ENCODE results near the gene CCS.

Gene CCS

GRCh38 chr11:66546966-66547661, 45.9 kb upstream of the CCS start:
- no peak for TF ChIP-seq CTCF (IDR thresholded peaks at IDR 0.05; ENCODE audit: control extremely low read depth, extremely low read depth, low read depth, missing control alignments)
- DNase-seq (ENCODE audit: extremely low spot score), result no peak
- ChIA-PET CTCF (interaction anchor here (1.1 to 2.1 kb wide), 5 partner anchors 14 to 161 kb away, joined by 3 to 8 read pairs (median 5); partner anchors contain the start of genes DPP3 and RBM4B), POLR2A (interaction anchor here (1.4 kb wide), 1 partner anchor 92 kb away, joined by 5 read pairs; the partner anchor contains the start of gene RBM4)

GRCh38 chr11:66547662-66548009, 45.3 kb upstream of the CCS start:
- no peak for DNase-seq (ENCODE audit: extremely low spot score)
- ChIA-PET CTCF (interaction anchor here (2.1 kb wide), 1 partner anchor 131 kb away, joined by 8 read pairs; the partner anchor contains the start of gene RBM4B), POLR2A (no interaction called here)
- TF ChIP-seq CTCF (IDR thresholded peaks at IDR 0.05; ENCODE audit: control extremely low read depth, extremely low read depth, low read depth, missing control alignments), result no peak

GRCh38 chr11:66548041-66548440, 44.9 kb upstream of the CCS start:
- TF ChIP-seq CTCF (IDR thresholded peaks at IDR 0.05; ENCODE audit: control extremely low read depth, extremely low read depth, low read depth, missing control alignments), result no peak
- POLR2A ChIA-PET, result no interaction called here
- CTCF ChIA-PET, result no interaction called here
- DNase-seq (ENCODE audit: extremely low spot score), result no peak

- no peak for TF ChIP-seq CTCF (IDR thresholded peaks at IDR 0.05; ENCODE audit: control extremely low read depth, extremely low read depth, low read depth, missing control alignments)
- DNase-seq (ENCODE audit: extremely low spot score), result no peak
- ChIA-PET POLR2A (interaction anchor here (0.7 kb wide), 1 partner anchor 478 kb away, joined by 4 read pairs; no protein-coding TSS in a partner anchor), CTCF (no interaction called here)
Observed at GRCh38 chr11:66548774-66549630, 44.0 kb upstream of the CCS start.

- no peak for TF ChIP-seq CTCF (IDR thresholded peaks at IDR 0.05; ENCODE audit: control extremely low read depth, extremely low read depth, low read depth, missing control alignments)
- no peak for DNase-seq (ENCODE audit: extremely low spot score)
- POLR2A ChIA-PET, result interaction anchor here (0.7 kb wide), 1 partner anchor 478 kb away, joined by 4 read pairs; no protein-coding TSS in a partner anchor
- CTCF ChIA-PET, result no interaction called here
Observed at GRCh38 chr11:66549696-66550095, 43.3 kb upstream of the CCS start.

- ChIA-PET CTCF (interaction anchor here (0.9 kb wide), 1 partner anchor 87 kb away, joined by 3 read pairs; no protein-coding TSS in a partner anchor), POLR2A (no interaction called here)
- no peak for DNase-seq (ENCODE audit: extremely low spot score)
- TF ChIP-seq CTCF (IDR thresholded peaks at IDR 0.05; ENCODE audit: control extremely low read depth, extremely low read depth, low read depth, missing control alignments), result no peak
Observed at GRCh38 chr11:66550887-66551286, 42.1 kb upstream of the CCS start.
